Suprapubic skin (tissue), 4 donors: Measurements from ENCODE around the gene EFCAB6.

ENCODE experiments used
- CTCF ChIP-seq, 2 donors: fragments of 200-600 bp in 1 of 2; fragments of 450-650 bp in 1 of 2; sonication (generic) in 1 of 2; IDR thresholded peaks; one replicate each; pipeline ENCODE4 v1.5.1; 2016 to 2019; ENCODE audit warnings: antibody characterized with exemption in 2 of 2, mild to moderate bottlenecking in 1 of 2, moderate library complexity in 1 of 2
- EP300 ChIP-seq: sonication (generic); formaldehyde crosslinking; IDR thresholded peaks from one replicate; pipeline ENCODE4 v1.6.1; 2017; ENCODE audit warnings: antibody characterized with exemption
- POLR2AphosphoS5 ChIP-seq, 3 donors: sonication (generic); formaldehyde crosslinking; IDR thresholded peaks; one replicate each; pipeline ENCODE4 v1.6.1; 2017; ENCODE audit warnings: antibody characterized with exemption in 3 of 3

GRCh38 chr22:43563571-43563970, 248.5 kb downstream of the EFCAB6 start:
- TF ChIP-seq EP300 (no peak), CTCF (IDR thresholded peaks at IDR 0.05) (no peak), POLR2AphosphoS5 (IDR thresholded peaks at IDR 0.05) (no peak)
